C4-2B (cell line): ENCODE data around the gene LPP.

Source experiments
- ZFX ChIP-seq: fragments of 450-650 bp; IDR thresholded peaks from 2 replicates; pipeline ENCODE4 v1.6.1; 2017
- TF ChIP-seq, protein P1 (sequence below): fragments of 450-650 bp; conservative IDR thresholded peaks from 2 replicates; pipeline ENCODE4 v1.5.1; 2017; ENCODE audit warnings: mild to moderate bottlenecking

DNA sequence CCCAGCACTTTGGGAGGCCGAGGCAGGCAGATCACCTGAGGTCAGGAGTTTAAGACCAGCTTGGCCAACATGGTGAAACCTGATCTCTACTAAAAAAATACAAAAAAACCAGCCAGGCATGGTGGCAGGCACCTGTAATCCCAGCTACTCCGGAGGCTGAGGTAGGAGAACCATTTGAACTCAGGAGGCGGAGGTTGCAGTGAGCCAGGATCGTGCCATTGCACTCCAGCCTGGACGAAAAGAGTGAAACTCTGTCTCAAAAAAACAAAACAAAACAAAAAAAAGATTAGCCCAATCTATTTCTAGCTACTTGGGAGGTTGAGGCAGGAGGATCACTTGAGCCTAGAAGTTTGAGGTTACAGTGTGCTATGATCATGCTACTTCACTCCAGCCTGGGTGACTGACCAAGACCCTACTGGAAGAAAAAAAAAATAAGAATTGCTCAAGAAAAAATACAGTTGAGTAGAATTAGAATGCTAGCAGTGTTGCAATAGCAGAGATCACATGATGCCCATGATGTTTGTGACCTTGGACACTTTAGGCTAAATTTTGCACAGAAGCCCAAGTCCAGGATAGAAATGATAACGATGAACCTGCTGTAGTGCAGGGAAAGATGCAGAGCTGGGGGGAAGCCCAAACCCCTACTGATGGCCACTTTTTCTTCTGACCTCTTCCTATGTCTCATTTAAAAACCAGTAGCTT is 162.2 kb downstream of the LPP start:
- TF ChIP-seq, protein P1, sequence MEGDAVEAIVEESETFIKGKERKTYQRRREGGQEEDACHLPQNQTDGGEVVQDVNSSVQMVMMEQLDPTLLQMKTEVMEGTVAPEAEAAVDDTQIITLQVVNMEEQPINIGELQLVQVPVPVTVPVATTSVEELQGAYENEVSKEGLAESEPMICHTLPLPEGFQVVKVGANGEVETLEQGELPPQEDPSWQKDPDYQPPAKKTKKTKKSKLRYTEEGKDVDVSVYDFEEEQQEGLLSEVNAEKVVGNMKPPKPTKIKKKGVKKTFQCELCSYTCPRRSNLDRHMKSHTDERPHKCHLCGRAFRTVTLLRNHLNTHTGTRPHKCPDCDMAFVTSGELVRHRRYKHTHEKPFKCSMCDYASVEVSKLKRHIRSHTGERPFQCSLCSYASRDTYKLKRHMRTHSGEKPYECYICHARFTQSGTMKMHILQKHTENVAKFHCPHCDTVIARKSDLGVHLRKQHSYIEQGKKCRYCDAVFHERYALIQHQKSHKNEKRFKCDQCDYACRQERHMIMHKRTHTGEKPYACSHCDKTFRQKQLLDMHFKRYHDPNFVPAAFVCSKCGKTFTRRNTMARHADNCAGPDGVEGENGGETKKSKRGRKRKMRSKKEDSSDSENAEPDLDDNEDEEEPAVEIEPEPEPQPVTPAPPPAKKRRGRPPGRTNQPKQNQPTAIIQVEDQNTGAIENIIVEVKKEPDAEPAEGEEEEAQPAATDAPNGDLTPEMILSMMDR, result no peak
- TF ChIP-seq ZFX, result no peak
